Neuronal stem cell (in vitro differentiated cells): ENCODE results near the gene HAGH.
A peak's percentile ranks its signal among the peaks of the same experiment; 100 is the strongest.

Source experiments
- DNase-seq: peaks from one replicate; pipeline ENCODE4 v3.0.0-alpha.2; 2013; ENCODE audit warnings: low spot score
- H2AFZ ChIP-seq: one replicate; pipeline ENCODE4 v1.6.1; 2013; ENCODE audit warnings: mild to moderate bottlenecking, low read length, inconsistent platforms
- H2AK5ac ChIP-seq: 2 replicates; pipeline ENCODE4 v1.6.1; 2013; ENCODE audit warnings: low read depth, mild to moderate bottlenecking, inconsistent platforms, low read length, moderate library complexity, mixed read lengths
- H2BK120ac ChIP-seq: 2 replicates; pipeline ENCODE4 v1.6.1; 2013; ENCODE audit warnings: low read depth, mild to moderate bottlenecking, inconsistent platforms, low read length, moderate library complexity, mixed read lengths
- H2BK12ac ChIP-seq: one replicate; pipeline ENCODE4 v1.6.1; 2013; ENCODE audit warnings: low read length, inconsistent platforms
- H2BK15ac ChIP-seq: 2 replicates; pipeline ENCODE4 v1.6.1; 2013; ENCODE audit warnings: mild to moderate bottlenecking, low read length, inconsistent platforms, mixed read lengths
- H2BK5ac ChIP-seq: one replicate; pipeline ENCODE4 v1.6.1; 2013; ENCODE audit warnings: inconsistent platforms, mild to moderate bottlenecking, low read length, moderate library complexity
- H3K14ac ChIP-seq: one replicate; pipeline ENCODE4 v1.6.1; 2013; ENCODE audit warnings: low read length, inconsistent platforms
- H3K18ac ChIP-seq: 2 replicates; pipeline ENCODE4 v1.6.1; 2013; ENCODE audit warnings: low read length, inconsistent platforms
- H3K23ac ChIP-seq: 2 replicates; pipeline ENCODE4 v1.6.1; 2013; ENCODE audit warnings: low read depth, mild to moderate bottlenecking, mixed read lengths, low read length, inconsistent platforms; ENCODE audit not compliant: poor library complexity
- H3K27ac ChIP-seq: replicated peaks from 3 replicates; pipeline ENCODE4 v1.5.1; 2013; ENCODE audit warnings: low read length, inconsistent platforms
- H3K27me3 ChIP-seq, 3 experiments: 2 replicates each; pipeline ENCODE4 v1.6.1; 2013; ENCODE audit warnings: low read length in 3 of 3, mild to moderate bottlenecking in 2 of 3, inconsistent platforms in 1 of 3, low read depth in 1 of 3, mixed read lengths in 1 of 3, moderate library complexity in 1 of 3; ENCODE audit not compliant: control insufficient read depth in 3 of 3, insufficient read depth in 3 of 3
- H3K36me3 ChIP-seq, 2 donors: replicated peaks in 1 of 2; 2 replicates each; pipeline ENCODE4 v1.6.1; 2013; ENCODE audit warnings: low read length in 2 of 2; ENCODE audit not compliant: control insufficient read depth in 2 of 2, insufficient read depth in 2 of 2
- H3K4ac ChIP-seq: 2 replicates; pipeline ENCODE4 v1.6.1; 2013; ENCODE audit warnings: inconsistent platforms, mild to moderate bottlenecking, low read length, moderate library complexity
- H3K4me1 ChIP-seq, 2 donors: 1 replicate in 1 of 2; 2 replicates in 1 of 2; pipeline ENCODE4 v1.6.1; 2013; ENCODE audit warnings: low read length in 2 of 2, low read depth in 1 of 2; ENCODE audit not compliant: control insufficient read depth in 2 of 2, insufficient read depth in 1 of 2
- H3K4me2 ChIP-seq: one replicate; pipeline ENCODE4 v1.6.1; 2013; ENCODE audit warnings: mild to moderate bottlenecking, low read length, inconsistent platforms; ENCODE audit not compliant: insufficient read depth, poor library complexity, severe bottlenecking
- H3K4me3 ChIP-seq, 2 donors: 2 replicates each; pipeline ENCODE4 v1.5.1; 2013; ENCODE audit warnings: low read length in 2 of 2, mild to moderate bottlenecking in 2 of 2, inconsistent platforms in 1 of 2, moderate library complexity in 1 of 2
- H3K79me1 ChIP-seq: one replicate; pipeline ENCODE4 v1.6.1; 2013; ENCODE audit warnings: low read depth, mild to moderate bottlenecking, inconsistent platforms, low read length, moderate library complexity
- H3K9ac ChIP-seq: one replicate; pipeline ENCODE4 v1.6.1; 2013; ENCODE audit warnings: mild to moderate bottlenecking, low read depth, low read length, inconsistent platforms; ENCODE audit not compliant: poor library complexity
- H3K9me3 ChIP-seq, 2 donors: replicated peaks in 1 of 2; 2 replicates each; pipeline versions ENCODE3 to v1.6.1; 2013; ENCODE audit warnings: low read length in 2 of 2, mild to moderate bottlenecking in 2 of 2, inconsistent platforms in 1 of 2, low read depth in 1 of 2, mixed read lengths in 1 of 2, moderate library complexity in 1 of 2; ENCODE audit not compliant: control insufficient read depth in 2 of 2, insufficient read depth in 1 of 2
- H4K8ac ChIP-seq: one replicate; pipeline ENCODE4 v1.6.1; 2013; ENCODE audit warnings: low read depth, mild to moderate bottlenecking, inconsistent platforms, low read length, moderate library complexity
- H4K91ac ChIP-seq: one replicate; pipeline ENCODE4 v1.6.1; 2013; ENCODE audit warnings: low read length, low read depth, mild to moderate bottlenecking, inconsistent platforms; ENCODE audit not compliant: poor library complexity
- WGBS, 2 donors: extraction: QIAGEN DNeasy Blood & Tissue Kit; methylation state at CpG; one replicate each; pipeline ENCODE4 v1.1.7; 2013; ENCODE audit warnings: missing lambda C conversion rate in 2 of 2, mixed read lengths in 1 of 2; ENCODE audit not compliant: insufficient read length in 2 of 2, insufficient replicate concordance in 1 of 2; ENCODE audit errors: extremely low coverage in 2 of 2; 5-methylcytosine and 5-hydroxymethylcytosine counted together

The HAGH gene

DNA sequence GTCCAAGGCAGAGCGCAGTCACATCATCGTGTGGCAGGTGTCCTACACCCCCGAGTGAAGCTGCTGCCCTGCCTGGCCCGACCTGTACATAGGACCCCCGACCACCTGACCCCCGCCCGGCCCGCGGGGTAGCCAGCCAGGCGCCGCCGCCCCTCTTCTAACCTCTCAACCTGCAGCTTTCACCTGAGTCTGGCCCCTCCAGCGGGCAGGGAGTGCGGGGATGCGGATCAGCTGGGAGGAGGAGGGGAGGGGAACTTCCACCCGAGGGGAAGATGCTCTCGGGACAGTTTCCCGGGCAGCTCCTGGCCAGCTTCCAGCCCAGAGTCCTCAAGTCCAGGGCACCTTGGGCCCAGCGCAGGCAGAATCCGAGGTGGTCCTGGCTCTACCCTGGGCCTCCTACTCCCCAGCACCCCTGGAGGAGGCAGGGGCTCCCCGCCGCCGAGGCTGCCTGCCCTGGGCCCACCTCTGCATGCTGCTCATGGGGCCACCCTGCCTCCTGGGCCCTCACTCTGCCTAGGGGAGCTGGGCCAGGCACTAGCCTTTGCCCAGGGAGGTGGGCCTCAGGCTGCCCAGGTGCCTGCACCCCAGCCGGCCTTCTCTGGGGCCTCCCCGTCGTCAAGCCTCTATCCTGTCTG is 57.7 kb downstream of the HAGH start:
- Histone ChIP-seq H3K4ac (no peak overlapping the region), H2BK5ac (no peak overlapping the region), H2BK15ac (no peak overlapping the region), H3K18ac (no peak overlapping the region), H2AK5ac (no peak overlapping the region), H2AFZ (no peak overlapping the region), H3K79me1 (peaks cover 19% of the 10 kb centered on the region), H3K36me3 (peaks cover 34 to 71% of the 10 kb centered on the region in 2 donors), H3K4me1 (peaks cover 6 to 13% of the 10 kb centered on the region in 2 donors), H2BK12ac (peak overlapping the region; percentile 10), H3K23ac (peak overlapping the region; percentile 55), H3K4me2 (no peak overlapping the region), H3K9ac (peak overlapping the region; percentile 44), H3K27ac (no peak overlapping the region), H4K91ac (no peak overlapping the region), H2BK120ac (no peak overlapping the region), H3K9me3 (no peaks in the 10 kb centered on the region), H4K8ac (no peak overlapping the region), H3K14ac (peak overlapping the region; percentile 71), H3K4me3 (no peak overlapping the region), H3K27me3 (no peaks in the 10 kb centered on the region)
- no peak for DNase-seq
- WGBS, 2 donors, result no CpG with 5 or more reads among the region's 26 CpGs

DNA sequence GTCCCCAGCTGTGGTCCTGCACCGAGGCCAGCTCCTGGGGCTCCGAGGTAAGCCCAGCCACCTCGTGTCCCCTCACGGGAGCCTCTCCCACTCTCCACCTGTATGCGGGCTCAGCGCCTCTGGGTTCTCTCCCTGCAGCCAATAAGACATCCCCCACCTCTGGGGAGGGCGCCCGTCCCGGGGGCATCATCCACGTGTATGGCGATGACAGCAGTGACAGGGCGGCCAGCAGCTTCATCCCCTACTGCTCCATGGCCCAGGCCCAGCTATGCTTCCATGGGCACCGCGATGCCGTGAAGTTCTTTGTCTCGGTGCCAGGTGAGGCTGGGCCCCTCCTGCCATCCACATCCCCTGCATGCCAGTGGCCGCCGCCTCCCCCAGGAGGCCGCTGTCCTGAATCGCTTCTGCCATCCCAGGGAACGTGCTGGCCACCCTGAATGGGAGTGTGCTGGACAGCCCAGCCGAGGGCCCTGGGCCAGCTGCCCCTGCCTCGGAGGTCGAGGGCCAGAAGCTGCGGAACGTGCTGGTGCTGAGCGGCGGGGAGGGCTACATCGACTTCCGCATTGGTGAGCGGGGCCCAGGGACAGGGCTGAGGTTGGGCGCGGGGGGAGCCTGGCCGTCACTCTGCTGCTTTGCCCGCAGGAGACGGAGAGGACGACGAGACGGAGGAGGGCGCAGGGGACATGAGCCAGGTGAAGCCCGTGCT is 58.4 kb downstream of the HAGH start:
- Histone ChIP-seq H3K27ac (no peak overlapping the region), H3K27me3 (no peaks in the 10 kb centered on the region), H3K18ac (no peak overlapping the region), H4K91ac (no peak overlapping the region), H2BK120ac (no peak overlapping the region), H4K8ac (no peak overlapping the region), H2BK5ac (no peak overlapping the region), H2BK12ac (peak overlapping the region; percentile 10), H3K36me3 (peaks cover 36 to 75% of the 10 kb centered on the region in 2 donors), H3K4me1 (peaks cover 5 to 16% of the 10 kb centered on the region in 2 donors), H3K23ac (peak overlapping the region; percentile 55), H3K4ac (no peak overlapping the region), H3K9ac (no peak overlapping the region), H2AK5ac (no peak overlapping the region), H2AFZ (no peak overlapping the region), H2BK15ac (no peak overlapping the region), H3K4me3 (no peak overlapping the region), H3K79me1 (peaks cover 15% of the 10 kb centered on the region), H3K4me2 (no peak overlapping the region), H3K9me3 (no peaks in the 10 kb centered on the region), H3K14ac (peak overlapping the region; percentile 8)
- DNase-seq, result no peak
- no CpG with 5 or more reads among the region's 41 CpGs for WGBS, 2 donors

DNA sequence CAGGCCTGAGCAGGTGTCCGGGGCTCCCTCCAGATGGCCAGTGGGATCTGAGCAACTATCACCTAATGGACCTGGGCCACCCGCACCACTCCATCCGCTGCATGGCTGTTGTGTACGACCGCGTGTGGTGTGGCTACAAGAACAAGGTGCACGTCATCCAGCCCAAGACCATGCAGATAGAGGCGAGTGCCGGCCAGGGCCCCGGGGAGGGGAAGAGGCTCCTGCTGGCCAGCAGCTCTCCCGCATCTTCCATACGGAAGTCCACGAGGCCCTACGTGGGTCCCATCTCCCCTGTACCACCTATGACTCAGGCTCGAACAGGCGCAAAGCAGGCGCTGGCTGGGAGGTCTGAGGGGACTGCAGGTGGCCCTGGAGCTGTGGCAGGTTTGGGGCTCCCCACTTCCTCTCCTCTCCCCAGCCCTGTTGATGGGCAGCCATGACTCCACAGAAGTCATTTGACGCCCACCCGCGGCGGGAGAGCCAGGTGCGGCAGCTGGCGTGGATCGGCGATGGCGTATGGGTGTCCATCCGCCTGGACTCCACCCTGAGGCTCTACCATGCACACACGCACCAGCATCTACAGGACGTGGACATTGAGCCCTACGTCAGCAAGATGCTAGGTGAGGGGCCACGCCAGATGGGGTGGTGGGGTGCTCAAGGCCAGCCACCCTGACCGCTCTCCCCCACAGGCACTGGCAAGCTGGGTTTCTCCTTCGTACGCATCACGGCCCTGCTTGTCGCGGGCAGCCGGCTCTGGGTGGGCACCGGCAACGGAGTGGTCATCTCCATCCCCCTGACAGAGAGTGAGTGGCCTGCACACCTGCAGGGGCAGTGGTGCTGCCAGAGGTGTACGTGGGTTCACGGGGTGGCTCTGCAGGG is 59.3 kb downstream of the HAGH start:
- Histone ChIP-seq H2BK15ac (no peak overlapping the region), H2AK5ac (no peak overlapping the region), H2BK5ac (no peak overlapping the region), H3K4me2 (no peak overlapping the region), H3K4me3 (no peak overlapping the region), H2BK120ac (no peak overlapping the region), H4K8ac (peak overlapping the region; percentile 43), H3K36me3 (peaks cover 38 to 84% of the 10 kb centered on the region in 2 donors), H3K14ac (no peak overlapping the region), H3K9ac (peak overlapping the region; percentile 70), H2BK12ac (no peak overlapping the region), H2AFZ (no peak overlapping the region), H3K9me3 (no peaks in the 10 kb centered on the region), H3K18ac (no peak overlapping the region), H4K91ac (no peak overlapping the region), H3K27ac (no peak overlapping the region), H3K23ac (peak overlapping the region; percentile 85), H3K79me1 (peaks cover 10% of the 10 kb centered on the region), H3K4me1 (peaks cover 5 to 19% of the 10 kb centered on the region in 2 donors), H3K4ac (no peak overlapping the region), H3K27me3 (no peaks in the 10 kb centered on the region)
- no peak for DNase-seq
- no CpG with 5 or more reads among the region's 42 CpGs for WGBS, 2 donors

DNA sequence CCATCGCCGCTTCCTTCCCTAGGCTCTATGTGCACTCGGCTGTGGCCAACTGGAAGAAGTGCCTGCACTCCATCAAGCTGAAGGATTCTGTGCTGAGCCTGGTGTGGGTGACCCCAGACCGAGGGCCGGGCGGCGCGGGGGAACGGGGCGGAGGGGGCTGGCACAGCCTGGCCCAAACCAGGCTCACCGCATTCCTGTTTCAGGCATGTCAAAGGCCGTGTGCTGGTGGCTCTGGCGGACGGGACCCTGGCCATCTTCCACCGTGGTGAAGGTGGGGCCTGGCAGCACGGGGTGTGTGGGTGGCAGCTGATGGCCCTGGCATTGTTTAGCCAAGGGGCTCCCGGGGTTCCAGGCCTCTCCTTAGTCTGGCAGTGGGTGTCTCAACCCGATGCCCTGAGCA is 59.9 kb downstream of the HAGH start:
- Histone ChIP-seq H3K23ac (peak overlapping the region; percentile 85), H3K14ac (no peak overlapping the region), H2AK5ac (no peak overlapping the region), H4K91ac (no peak overlapping the region), H3K27ac (no peak overlapping the region), H2BK120ac (no peak overlapping the region), H2BK15ac (no peak overlapping the region), H3K4me1 (peaks cover under 1 to 14% of the 10 kb centered on the region in 2 donors), H4K8ac (peak overlapping the region; percentile 17), H2BK12ac (peak overlapping the region; percentile 41), H3K36me3 (peaks cover 43 to 85% of the 10 kb centered on the region in 2 donors), H3K4ac (no peak overlapping the region), H2BK5ac (no peak overlapping the region), H3K18ac (no peak overlapping the region), H3K9ac (no peak overlapping the region), H2AFZ (no peak overlapping the region), H3K27me3 (no peaks in the 10 kb centered on the region), H3K4me2 (no peak overlapping the region), H3K4me3 (no peak overlapping the region), H3K79me1 (peaks cover 5% of the 10 kb centered on the region), H3K9me3 (no peaks in the 10 kb centered on the region)
- WGBS, 2 donors, result no CpG with 5 or more reads among the region's 18 CpGs
- no peak for DNase-seq
